ENCODE measurements around the gene LINC01488. TPM values are rescaled to one million over a fixed set of nuclear protein-coding genes. Genes with fewer than 3 reads are reported as not detected.

LINC01488 gene
- total RNA-seq, 4 donors from 2014 or later = not detected

- Histone ChIP-seq H3K4me1 (no peaks in the 10 kb centered on the region), H3K27me3 (no peaks in the 10 kb centered on the region), H3K36me3 (no peaks in the 10 kb centered on the region), H3K9me3 (peaks cover 0 to 8% (median 0%) of the 10 kb centered on the region in 4 donors), H3K4me3 (no peak overlapping the region), H3K27ac (no peak overlapping the region)
- DNase-seq = no peak
- TF ChIP-seq, protein P1, sequence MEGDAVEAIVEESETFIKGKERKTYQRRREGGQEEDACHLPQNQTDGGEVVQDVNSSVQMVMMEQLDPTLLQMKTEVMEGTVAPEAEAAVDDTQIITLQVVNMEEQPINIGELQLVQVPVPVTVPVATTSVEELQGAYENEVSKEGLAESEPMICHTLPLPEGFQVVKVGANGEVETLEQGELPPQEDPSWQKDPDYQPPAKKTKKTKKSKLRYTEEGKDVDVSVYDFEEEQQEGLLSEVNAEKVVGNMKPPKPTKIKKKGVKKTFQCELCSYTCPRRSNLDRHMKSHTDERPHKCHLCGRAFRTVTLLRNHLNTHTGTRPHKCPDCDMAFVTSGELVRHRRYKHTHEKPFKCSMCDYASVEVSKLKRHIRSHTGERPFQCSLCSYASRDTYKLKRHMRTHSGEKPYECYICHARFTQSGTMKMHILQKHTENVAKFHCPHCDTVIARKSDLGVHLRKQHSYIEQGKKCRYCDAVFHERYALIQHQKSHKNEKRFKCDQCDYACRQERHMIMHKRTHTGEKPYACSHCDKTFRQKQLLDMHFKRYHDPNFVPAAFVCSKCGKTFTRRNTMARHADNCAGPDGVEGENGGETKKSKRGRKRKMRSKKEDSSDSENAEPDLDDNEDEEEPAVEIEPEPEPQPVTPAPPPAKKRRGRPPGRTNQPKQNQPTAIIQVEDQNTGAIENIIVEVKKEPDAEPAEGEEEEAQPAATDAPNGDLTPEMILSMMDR (IDR thresholded peaks at IDR 0.05) = no peak
- no peak for TF ChIP-seq POLR2A (IDR thresholded peaks at IDR 0.05)
Measured at GRCh38 chr11:69518081-69518950, 36.9 kb downstream of the LINC01488 start.

DNA sequence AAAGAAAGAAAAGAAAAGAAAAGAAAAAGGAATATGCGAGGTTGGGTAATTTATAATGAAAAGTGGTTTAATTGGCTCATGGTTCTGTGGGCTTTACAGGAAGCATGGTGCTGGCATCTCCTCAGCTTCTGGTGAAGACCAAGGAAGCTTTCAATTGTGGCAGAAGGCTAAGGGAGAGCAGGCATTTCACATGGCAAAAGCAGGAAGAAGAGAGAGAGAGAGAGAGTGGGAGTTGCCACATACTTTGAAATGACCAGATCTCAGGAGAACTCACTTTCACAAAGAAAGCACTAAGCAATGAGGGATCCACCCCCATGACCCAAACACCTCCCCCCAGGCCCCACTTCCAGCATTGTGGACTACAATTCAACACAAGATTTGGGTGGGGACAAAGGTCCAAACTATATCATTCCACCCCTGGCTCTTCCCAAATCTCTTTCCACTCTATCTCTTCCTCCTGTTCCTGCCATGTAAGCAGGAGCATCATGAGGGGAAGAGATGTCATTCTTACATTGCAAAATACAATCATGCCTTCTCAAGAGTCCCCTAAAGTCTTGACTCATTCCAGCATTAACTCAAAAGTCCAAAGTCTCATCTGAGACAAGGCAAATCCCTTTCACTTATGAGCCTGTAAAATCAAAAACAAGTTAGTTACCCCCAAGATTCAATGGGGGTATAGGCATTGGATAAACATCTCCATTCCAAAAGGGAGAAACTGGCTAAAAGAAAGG is 38.9 kb downstream of the LINC01488 start:
- TF ChIP-seq, protein P1 (IDR thresholded peaks at IDR 0.05) = no peak
- no peak for TF ChIP-seq POLR2A (IDR thresholded peaks at IDR 0.05)
- Histone ChIP-seq H3K27me3 (no peaks in the 10 kb centered on the region), H3K4me3 (no peak overlapping the region), H3K36me3 (no peaks in the 10 kb centered on the region), H3K4me1 (no peaks in the 10 kb centered on the region), H3K27ac (no peak overlapping the region), H3K9me3 (peaks cover 0 to 8% (median 0%) of the 10 kb centered on the region in 4 donors)
- DNase-seq = no peak

DNA sequence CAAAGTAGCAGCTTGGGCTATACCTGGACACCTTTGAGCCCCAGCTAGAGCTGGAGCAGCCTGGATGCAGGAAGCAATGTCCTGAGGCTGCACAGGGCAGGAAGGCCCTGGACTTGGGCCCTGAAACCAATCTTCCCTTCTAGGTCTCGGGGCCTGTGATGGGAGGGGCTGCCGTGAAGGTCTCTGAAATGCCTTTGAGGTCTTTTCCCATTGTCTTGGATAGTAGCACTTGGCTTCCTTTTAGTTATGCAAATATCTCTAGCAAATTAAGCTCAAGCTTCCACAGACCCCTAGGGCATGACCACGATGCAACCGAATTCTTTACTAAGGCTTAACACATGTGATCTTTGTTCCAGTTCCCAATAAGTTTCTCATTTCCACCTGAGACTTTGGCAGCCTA is 40.0 kb downstream of the LINC01488 start:
- no peak for TF ChIP-seq POLR2A (IDR thresholded peaks at IDR 0.05)
- no peak for DNase-seq

GRCh38 chr11:69523453-69523852 is 42.0 kb downstream of the LINC01488 start:
- TF ChIP-seq POLR2A (IDR thresholded peaks at IDR 0.05) = no peak
- TF ChIP-seq, protein P1 (IDR thresholded peaks at IDR 0.05) = no peak
- Histone ChIP-seq H3K4me3 (no peak overlapping the region), H3K36me3 (no peaks in the 10 kb centered on the region), H3K27me3 (no peaks in the 10 kb centered on the region), H3K27ac (no peak overlapping the region), H3K4me1 (no peaks in the 10 kb centered on the region), H3K9me3 (peaks cover 0 to 6% (median 0%) of the 10 kb centered on the region in 4 donors)
- no peak for DNase-seq

More for the DNA sequence above, 40.0 kb downstream of the LINC01488 start:
- H3K27me3 ChIP-seq = no peaks in the 10 kb centered on the region
- no peaks in the 10 kb centered on the region for H3K36me3 ChIP-seq
- H3K27ac ChIP-seq = no peak overlapping the region
- no peaks in the 10 kb centered on the region for H3K4me1 ChIP-seq
- no peak overlapping the region for H3K4me3 ChIP-seq
- peaks cover 0 to 8% (median 0%) of the 10 kb centered on the region in 4 donors for H3K9me3 ChIP-seq

- TF ChIP-seq, protein P1 (IDR thresholded peaks at IDR 0.05) = no peak
- no peak for TF ChIP-seq POLR2A (IDR thresholded peaks at IDR 0.05)
- DNase-seq = no peak
- Histone ChIP-seq H3K36me3 (no peaks in the 10 kb centered on the region), H3K9me3 (no peaks in the 10 kb centered on the region), H3K4me3 (no peak overlapping the region), H3K27me3 (no peaks in the 10 kb centered on the region), H3K27ac (no peak overlapping the region), H3K4me1 (no peaks in the 10 kb centered on the region)
Measured at GRCh38 chr11:69524291-69524882, 42.9 kb downstream of the LINC01488 start.

All from Peyer's patch (tissue), 4 donors.